IMR-90 (cell line): ENCODE results near the gene SIGLEC7.

Experiments
- BHLHE40 ChIP-seq: fragments of 150-350 bp; IDR thresholded peaks from 2 replicates; pipeline ENCODE4 v1.6.1; 2016; ENCODE audit warnings: mild to moderate bottlenecking, low read depth, low read length
- CEBPB ChIP-seq: IDR thresholded peaks from 2 replicates; pipeline ENCODE4 v1.6.1; 2012; ENCODE audit warnings: low read depth, low read length, improper control_type of control experiment
- NFE2L2 ChIP-seq: fragments of 150-350 bp; IDR thresholded peaks from 2 replicates; pipeline ENCODE4 v1.6.1; 2016; ENCODE audit warnings: low read depth, mild to moderate bottlenecking, low read length
- POLR2A ChIP-seq: IDR thresholded peaks from 2 replicates; pipeline ENCODE4 v1.6.1; 2012; ENCODE audit warnings: mild to moderate bottlenecking, low read depth, low read length
- RAD21 ChIP-seq: IDR thresholded peaks from 2 replicates; pipeline ENCODE4 v1.6.1; 2012; ENCODE audit warnings: low read length, improper control_type of control experiment
- TF ChIP-seq, protein P1 (sequence below): conservative IDR thresholded peaks from 2 replicates; pipeline ENCODE4 v1.5.1; 2012; ENCODE audit warnings: mild to moderate bottlenecking, low read depth, low read length, improper control_type of control experiment
- TF ChIP-seq, protein P2 (sequence below): fragments of 150-350 bp; IDR thresholded peaks from 2 replicates; pipeline ENCODE4 v1.6.1; 2017; ENCODE audit warnings: mild to moderate bottlenecking, antibody characterized with exemption, low read length, low read depth

DNA sequence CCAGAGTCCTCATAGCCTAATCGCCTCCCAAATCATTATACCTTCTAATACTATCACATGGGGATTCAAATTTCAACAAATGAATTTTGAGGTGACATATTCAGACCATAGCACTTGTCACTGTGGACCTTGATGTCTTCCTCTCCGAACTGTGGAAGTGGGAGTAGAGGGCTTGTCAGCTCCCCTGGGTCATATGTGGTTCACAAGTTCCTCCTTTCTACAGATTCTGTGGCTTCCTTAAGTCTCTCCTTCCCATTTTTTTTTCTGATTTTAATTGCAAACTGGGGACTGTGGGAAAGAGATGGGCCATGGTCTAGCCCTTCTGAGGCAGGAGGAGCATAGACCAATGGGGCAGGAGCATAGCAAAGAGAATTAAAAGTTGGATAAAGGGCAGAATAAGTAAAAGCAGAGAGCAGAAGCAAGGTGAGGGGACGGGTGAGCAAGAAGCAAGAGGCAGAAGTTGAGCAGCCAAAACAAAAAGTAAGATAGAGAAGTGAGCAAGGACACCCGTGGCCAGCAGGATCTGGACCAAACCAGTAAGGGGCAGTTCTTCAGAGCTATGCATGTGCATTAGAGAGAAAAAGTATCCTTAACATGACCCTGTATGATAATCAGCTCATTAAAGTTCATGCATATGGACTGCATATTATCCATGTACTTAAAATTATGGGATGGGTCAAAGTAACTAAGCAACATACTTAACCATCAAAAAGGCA, 2.6 kb upstream of the SIGLEC7 start:
- TF ChIP-seq RAD21 (no peak), POLR2A (no peak), BHLHE40 (no peak), CEBPB (no peak), NFE2L2 (no peak)
- TF ChIP-seq, protein P1, sequence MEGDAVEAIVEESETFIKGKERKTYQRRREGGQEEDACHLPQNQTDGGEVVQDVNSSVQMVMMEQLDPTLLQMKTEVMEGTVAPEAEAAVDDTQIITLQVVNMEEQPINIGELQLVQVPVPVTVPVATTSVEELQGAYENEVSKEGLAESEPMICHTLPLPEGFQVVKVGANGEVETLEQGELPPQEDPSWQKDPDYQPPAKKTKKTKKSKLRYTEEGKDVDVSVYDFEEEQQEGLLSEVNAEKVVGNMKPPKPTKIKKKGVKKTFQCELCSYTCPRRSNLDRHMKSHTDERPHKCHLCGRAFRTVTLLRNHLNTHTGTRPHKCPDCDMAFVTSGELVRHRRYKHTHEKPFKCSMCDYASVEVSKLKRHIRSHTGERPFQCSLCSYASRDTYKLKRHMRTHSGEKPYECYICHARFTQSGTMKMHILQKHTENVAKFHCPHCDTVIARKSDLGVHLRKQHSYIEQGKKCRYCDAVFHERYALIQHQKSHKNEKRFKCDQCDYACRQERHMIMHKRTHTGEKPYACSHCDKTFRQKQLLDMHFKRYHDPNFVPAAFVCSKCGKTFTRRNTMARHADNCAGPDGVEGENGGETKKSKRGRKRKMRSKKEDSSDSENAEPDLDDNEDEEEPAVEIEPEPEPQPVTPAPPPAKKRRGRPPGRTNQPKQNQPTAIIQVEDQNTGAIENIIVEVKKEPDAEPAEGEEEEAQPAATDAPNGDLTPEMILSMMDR: no peak
- TF ChIP-seq, protein P2, sequence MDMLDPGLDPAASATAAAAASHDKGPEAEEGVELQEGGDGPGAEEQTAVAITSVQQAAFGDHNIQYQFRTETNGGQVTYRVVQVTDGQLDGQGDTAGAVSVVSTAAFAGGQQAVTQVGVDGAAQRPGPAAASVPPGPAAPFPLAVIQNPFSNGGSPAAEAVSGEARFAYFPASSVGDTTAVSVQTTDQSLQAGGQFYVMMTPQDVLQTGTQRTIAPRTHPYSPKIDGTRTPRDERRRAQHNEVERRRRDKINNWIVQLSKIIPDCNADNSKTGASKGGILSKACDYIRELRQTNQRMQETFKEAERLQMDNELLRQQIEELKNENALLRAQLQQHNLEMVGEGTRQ: no peak
